Psoas muscle (tissue), 8 donors: ENCODE data around the gene C10orf67. TPM values are rescaled to one million over a fixed set of nuclear protein-coding genes. Genes with fewer than 3 reads are reported as not detected.
A peak's percentile ranks its signal among the peaks of the same experiment; 100 is the strongest.

ENCODE experiments used
- ATAC-seq, 4 donors: fragments of 200-7000 bp; cut with Tn5 transposase; one replicate each; pipeline ENCODE4 v1.9.1; 2020; ENCODE audit warnings: moderate library complexity in 3 of 4, mild to moderate bottlenecking in 2 of 4
- DNase-seq, 2 donors: peaks; one replicate each; pipeline ENCODE4 v3.0.0-alpha.2; 2020
- H3K27ac ChIP-seq: fragments of 200-600 bp; one replicate; pipeline ENCODE4 v1.8.0; 2022
- H3K27me3 ChIP-seq, 3 donors: fragments of 200-600 bp in 1 of 3; one replicate each; pipeline versions ENCODE4 v1.6.1 to v1.8.0; 2013 to 2022; ENCODE audit warnings: low read length in 2 of 3, mild to moderate bottlenecking in 2 of 3, moderate library complexity in 1 of 3; ENCODE audit not compliant: insufficient read depth in 3 of 3
- H3K36me3 ChIP-seq, 2 donors: fragments of 200-600 bp in 1 of 2; one replicate each; pipeline versions ENCODE4 v1.6.1 to v1.8.0; 2013 to 2022; ENCODE audit warnings: low read depth in 1 of 2, mild to moderate bottlenecking in 1 of 2, moderate library complexity in 1 of 2; ENCODE audit not compliant: insufficient read depth in 1 of 2
- H3K4me1 ChIP-seq: fragments of 200-600 bp; one replicate; pipeline ENCODE4 v1.8.0; 2022
- H3K4me3 ChIP-seq: fragments of 200-600 bp; one replicate; pipeline ENCODE4 v1.8.0; 2022; ENCODE audit warnings: mild to moderate bottlenecking
- H3K9me3 ChIP-seq: fragments of 200-600 bp; one replicate; pipeline ENCODE4 v1.8.0; 2022
- WGBS, 3 donors: extraction: QIAGEN DNeasy Blood & Tissue Kit; methylation state at CpG; one replicate each; pipeline versions ENCODE4 v1.1.6 to v1.1.7; 2013; 5-methylcytosine and 5-hydroxymethylcytosine counted together
- intact Hi-C, 2 donors: fragments of 100-400 bp; cut with DNase I; formaldehyde crosslinking; loops; one replicate each; pipeline versions ENCODE4 v1.11.0 to v1.14.2; 2022
- polyA plus RNA-seq, 3 donors: library from polyadenylated mRNA; stranded (reverse); fragments of 200-250 nt; gene quantifications; one replicate each; pipeline ENCODE4 v1.2.3, GENCODE V29; 2013
- total RNA-seq, 4 donors: library from RNA; stranded (reverse); fragmentation: NEBNext Ultra II Directional in 2 of 4; extraction: Animal tissue kit (Norgen Biotek cat#: 25700) in 2 of 4; gene quantifications; one replicate each; pipeline versions ENCODE4 v1.2.1 to v1.2.4, GENCODE V29; 2021 to 2023
- TF ChIP-seq, protein P1 (sequence below): fragments of 200-600 bp; IDR thresholded peaks from one replicate; pipeline ENCODE4 v1.8.0; 2022; ENCODE audit warnings: antibody characterized with exemption
- donor health status: healthy with polysubstance abuse.
- donor health status: DM: no; HTN: no; CAD: no; lungs with moderate emphysema.
- donor health status: Bipolar disorder and iron deficiency.
- donor health status: healthy.
- donor health status: DM: yes; HTN: yes; CAD: no.
- donor health status: DM: no; HTN: no; CAD: no.
- donor health status: DM: no; HTN: no; CAD: no.
- donor health status: DM: yes; HTN: yes; CAD: no.

The C10orf67 gene
- total and polyA plus RNA-seq, 7 donors: 0.01 to 0.67 (median 0.06) TPM; not detected in 2

DNA sequence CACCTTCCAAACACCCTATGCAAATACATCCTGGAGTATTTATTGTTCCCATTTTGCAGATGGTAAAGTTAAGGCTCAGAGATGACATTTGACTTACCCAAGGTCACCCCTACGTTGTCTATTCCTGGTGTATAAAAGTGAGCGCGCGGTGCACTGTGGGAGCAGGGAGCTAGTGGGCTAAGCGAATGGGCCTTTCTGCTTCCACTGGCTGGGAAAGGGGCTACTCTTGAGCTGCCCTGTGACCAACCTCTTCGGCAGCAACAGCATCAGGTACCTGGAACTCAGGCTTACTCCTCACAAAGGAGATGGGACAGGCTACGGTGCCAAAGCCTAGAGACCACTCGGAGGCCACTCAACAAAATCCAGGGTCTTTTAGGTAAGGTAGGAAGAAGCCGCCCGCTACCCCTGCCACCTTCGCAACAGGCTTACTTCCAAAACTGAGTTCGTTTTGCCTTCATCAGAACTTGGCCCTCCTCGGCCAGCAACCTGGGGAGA, 150.1 kb downstream of the C10orf67 start:
- Histone ChIP-seq H3K27me3 (peaks cover 16 to 96% (median 23%) of the 10 kb centered on the region in 3 donors), H3K9me3 (no peaks in the 10 kb centered on the region), H3K4me3 (peak overlapping the region; percentile 34), H3K36me3 (no peaks in the 10 kb centered on the region), H3K27ac (no peak overlapping the region), H3K4me1 (peaks cover 4% of the 10 kb centered on the region)
- ATAC-seq (no peak), DNase-seq (no peak)
- intact Hi-C loops: no loop called here
- TF ChIP-seq, protein P1, sequence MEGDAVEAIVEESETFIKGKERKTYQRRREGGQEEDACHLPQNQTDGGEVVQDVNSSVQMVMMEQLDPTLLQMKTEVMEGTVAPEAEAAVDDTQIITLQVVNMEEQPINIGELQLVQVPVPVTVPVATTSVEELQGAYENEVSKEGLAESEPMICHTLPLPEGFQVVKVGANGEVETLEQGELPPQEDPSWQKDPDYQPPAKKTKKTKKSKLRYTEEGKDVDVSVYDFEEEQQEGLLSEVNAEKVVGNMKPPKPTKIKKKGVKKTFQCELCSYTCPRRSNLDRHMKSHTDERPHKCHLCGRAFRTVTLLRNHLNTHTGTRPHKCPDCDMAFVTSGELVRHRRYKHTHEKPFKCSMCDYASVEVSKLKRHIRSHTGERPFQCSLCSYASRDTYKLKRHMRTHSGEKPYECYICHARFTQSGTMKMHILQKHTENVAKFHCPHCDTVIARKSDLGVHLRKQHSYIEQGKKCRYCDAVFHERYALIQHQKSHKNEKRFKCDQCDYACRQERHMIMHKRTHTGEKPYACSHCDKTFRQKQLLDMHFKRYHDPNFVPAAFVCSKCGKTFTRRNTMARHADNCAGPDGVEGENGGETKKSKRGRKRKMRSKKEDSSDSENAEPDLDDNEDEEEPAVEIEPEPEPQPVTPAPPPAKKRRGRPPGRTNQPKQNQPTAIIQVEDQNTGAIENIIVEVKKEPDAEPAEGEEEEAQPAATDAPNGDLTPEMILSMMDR: no peak
- WGBS, 3 donors: 10 to 21% (median 11%) methylated on average over 13 of the region's 13 CpGs

GRCh38 chr10:23193435-23194074, 151.0 kb downstream of the C10orf67 start:
- no peaks in the 10 kb centered on the region for H3K36me3 ChIP-seq
- H3K4me3 ChIP-seq: no peak overlapping the region
- WGBS, 3 donors: 6% methylated on average over 18 to 19 of the region's 19 CpGs
- no peak for DNase-seq
- no peak overlapping the region for H3K27ac ChIP-seq
- ATAC-seq: no peak
- intact Hi-C loops: no loop called here
- H3K27me3 ChIP-seq: peaks cover 16 to 93% (median 23%) of the 10 kb centered on the region in 3 donors
- peaks cover 4% of the 10 kb centered on the region for H3K4me1 ChIP-seq
- no peaks in the 10 kb centered on the region for H3K9me3 ChIP-seq
- TF ChIP-seq, protein P1: no peak

DNA sequence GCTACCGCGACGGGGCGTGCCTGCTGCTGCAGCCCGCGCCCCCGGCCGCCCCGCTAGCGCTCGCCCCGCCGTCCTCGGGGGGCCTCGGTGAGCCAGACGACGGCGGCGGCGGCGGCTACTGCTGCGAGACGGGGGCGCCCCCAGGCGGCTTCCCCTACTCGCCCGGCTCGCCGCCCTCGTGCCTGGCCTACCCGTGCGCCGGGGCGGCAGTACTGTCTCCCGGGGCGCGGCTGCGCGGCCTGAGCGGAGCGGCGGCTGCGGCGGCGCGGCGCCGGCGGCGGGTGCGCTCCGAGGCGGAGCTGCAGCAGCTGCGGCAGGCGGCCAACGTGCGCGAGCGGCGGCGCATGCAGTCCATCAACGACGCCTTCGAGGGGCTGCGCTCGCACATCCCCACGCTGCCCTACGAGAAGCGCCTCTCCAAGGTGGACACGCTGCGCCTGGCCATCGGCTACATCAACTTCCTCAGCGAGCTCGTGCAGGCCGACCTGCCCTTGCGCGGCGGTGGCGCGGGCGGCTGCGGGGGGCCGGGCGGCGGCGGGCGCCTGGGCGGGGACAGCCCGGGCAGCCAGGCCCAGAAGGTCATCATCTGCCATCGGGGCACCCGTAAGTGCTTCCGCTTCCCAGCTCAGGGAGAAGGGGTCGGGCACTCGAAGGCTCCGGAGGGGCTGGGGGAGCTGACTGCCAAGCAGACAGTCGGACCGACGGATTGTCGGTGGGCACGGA, 151.7 kb downstream of the C10orf67 start:
- WGBS, 3 donors: 0 to 1% (median 1%) methylated on average over 82 to 100 of the region's 100 CpGs
- intact Hi-C loops: no loop called here
- no peak overlapping the region for H3K27ac ChIP-seq
- peaks cover 4% of the 10 kb centered on the region for H3K4me1 ChIP-seq
- ATAC-seq (no peak), DNase-seq (no peak)
- peak overlapping the region; percentile 15 for H3K4me3 ChIP-seq
- TF ChIP-seq, protein P1: no peak
- H3K36me3 ChIP-seq: no peaks in the 10 kb centered on the region
- H3K9me3 ChIP-seq: no peaks in the 10 kb centered on the region
- H3K27me3 ChIP-seq: peaks cover 16 to 93% (median 21%) of the 10 kb centered on the region in 3 donors

DNA sequence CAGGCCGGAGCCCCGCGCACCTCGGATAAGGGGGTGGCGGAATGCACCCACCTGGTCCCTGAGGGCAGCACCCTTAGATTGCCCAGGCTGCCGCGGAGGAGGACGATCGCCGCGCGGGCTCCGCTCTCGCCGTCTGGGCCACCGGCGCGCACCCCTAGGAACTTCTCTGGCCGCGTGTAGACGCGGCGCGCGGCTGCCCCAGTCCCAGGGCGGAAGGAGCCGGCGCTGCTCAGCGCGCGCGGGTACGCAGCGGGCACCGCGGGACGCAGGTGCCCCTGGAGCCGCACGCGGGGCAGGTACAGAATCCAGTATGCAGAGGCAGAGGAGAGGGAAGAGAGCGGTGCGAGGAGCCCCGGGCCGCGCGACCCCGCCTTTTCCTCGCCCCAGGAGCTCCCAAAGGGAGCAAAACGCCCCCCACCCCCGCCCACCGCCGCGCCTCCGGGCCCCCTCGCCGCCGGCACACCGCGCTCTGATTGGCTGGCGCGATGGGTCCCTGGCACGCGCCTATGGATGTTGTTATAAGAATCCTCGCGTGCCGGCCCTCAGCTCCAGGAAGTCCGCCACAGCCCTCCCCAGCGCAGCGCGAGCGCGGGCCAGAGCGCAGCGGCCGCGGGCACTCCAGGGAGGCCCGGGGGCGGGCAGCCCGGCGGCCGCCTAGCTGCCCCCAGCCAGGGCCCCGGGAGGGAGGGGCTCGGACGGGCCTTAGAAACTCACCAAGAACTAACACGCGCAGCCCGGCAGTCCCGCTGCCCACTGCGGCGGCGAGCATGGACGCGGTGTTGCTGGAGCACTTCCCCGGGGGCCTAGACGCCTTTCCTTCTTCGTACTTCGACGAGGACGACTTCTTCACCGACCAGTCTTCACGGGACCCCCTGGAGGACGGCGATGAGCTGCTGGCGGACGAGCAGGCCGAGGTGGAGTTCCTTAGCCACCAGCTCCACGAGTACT, 152.6 kb downstream of the C10orf67 start, which contains the start of gene PTF1A:
Gene PTF1A, plus strand, starts transcription at position 549 of the 948 bp plus-strand sequence. Its CDS starts 219 bp downstream, at position 768.
- ATAC-seq (no peak), DNase-seq (no peak)
- Histone ChIP-seq H3K9me3 (no peaks in the 10 kb centered on the region), H3K4me3 (peak within 1 kb of the TSS; percentile 15), H3K27me3 (peaks cover 15 to 87% (median 21%) of the 10 kb centered on the region in 3 donors), H3K4me1 (peaks cover 4% of the 10 kb centered on the region), H3K36me3 (no peaks in the 10 kb centered on the region), H3K27ac (no peak within 1 kb of the TSS)
- 1% methylated on average over 88 to 107 of the region's 107 CpGs for WGBS, 3 donors
- intact Hi-C loops: no loop called here
- TF ChIP-seq, protein P1: no peak
